ENCODE data around the gene ZFR. TPM values are rescaled to one million over a fixed set of nuclear protein-coding genes. Genes with fewer than 3 reads are reported as not detected.
"Not testable (repeated sequence)": the region's sequence is repeated elsewhere in the genome, so short reads cannot be mapped to it uniquely, and the experiment has no call there.

ZFR gene
- total RNA-seq, 2 donors from 2014 or later = 45.0 to 51.8 TPM

DNA sequence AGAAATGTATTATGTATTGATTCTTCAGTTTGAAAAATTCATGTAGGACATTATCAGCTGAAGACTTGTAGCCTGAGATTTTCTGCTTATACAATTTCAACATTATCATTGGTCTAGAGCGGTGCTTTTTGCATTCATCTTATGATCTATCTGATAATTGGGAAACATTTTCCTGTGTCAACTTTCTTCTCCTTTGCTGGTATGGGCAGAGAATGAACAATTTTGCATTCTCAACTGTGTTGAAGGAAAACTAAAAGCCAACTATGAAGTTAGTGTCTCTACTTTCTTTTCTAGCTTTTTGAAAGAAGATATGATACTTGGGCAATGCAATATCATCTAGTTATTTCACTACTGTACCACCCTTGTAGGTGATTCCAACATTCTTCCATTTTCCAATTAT lies 10.3 kb downstream of the ZFR start:
- no peaks in the 10 kb centered on the region for H3K4me1 ChIP-seq
- no peak overlapping the region for H3K27ac ChIP-seq
- TF ChIP-seq, protein P1, sequence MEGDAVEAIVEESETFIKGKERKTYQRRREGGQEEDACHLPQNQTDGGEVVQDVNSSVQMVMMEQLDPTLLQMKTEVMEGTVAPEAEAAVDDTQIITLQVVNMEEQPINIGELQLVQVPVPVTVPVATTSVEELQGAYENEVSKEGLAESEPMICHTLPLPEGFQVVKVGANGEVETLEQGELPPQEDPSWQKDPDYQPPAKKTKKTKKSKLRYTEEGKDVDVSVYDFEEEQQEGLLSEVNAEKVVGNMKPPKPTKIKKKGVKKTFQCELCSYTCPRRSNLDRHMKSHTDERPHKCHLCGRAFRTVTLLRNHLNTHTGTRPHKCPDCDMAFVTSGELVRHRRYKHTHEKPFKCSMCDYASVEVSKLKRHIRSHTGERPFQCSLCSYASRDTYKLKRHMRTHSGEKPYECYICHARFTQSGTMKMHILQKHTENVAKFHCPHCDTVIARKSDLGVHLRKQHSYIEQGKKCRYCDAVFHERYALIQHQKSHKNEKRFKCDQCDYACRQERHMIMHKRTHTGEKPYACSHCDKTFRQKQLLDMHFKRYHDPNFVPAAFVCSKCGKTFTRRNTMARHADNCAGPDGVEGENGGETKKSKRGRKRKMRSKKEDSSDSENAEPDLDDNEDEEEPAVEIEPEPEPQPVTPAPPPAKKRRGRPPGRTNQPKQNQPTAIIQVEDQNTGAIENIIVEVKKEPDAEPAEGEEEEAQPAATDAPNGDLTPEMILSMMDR (IDR thresholded peaks at IDR 0.05) = no peak
- H3K4me3 ChIP-seq = no peak overlapping the region
- no peaks in the 10 kb centered on the region for H3K27me3 ChIP-seq
- H3K9me3 ChIP-seq = no peaks in the 10 kb centered on the region
- DNase-seq = no peak
- no peak overlapping the region for H3K9ac ChIP-seq (ENCODE audit: low read depth in 2 of 2, low read length in 2 of 2)
- intact Hi-C loops (cut with DNase I) = no loop called here
- H3K36me3 ChIP-seq = no peaks in the 10 kb centered on the region

DNA sequence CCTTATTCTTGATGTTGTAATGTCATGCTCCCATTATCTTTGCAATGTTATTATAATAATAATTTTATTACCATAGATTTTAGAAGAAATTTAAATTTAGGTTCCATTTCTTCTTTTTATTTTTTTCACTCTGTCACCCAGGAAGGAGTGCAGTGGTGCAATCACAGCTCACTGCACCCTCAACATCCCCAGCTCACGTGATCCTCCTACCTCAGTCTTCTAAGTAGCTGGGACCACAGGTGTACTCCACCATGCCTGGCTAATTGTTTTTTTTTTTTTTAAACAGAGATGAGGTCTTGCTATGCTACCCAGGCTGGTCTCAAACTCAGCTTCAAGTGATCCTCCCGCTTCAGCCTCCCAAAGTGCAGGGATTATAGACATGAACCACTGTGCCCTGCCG lies 11.9 kb downstream of the ZFR start:
- Histone ChIP-seq H3K4me1 (no peaks in the 10 kb centered on the region), H3K36me3 (no peaks in the 10 kb centered on the region), H3K27ac (no peak overlapping the region), H3K27me3 (no peaks in the 10 kb centered on the region), H3K9ac (ENCODE audit: low read depth in 2 of 2, low read length in 2 of 2) (no peak overlapping the region), H3K9me3 (no peaks in the 10 kb centered on the region), H3K4me3 (no peak overlapping the region)
- DNase-seq = no peak
- intact Hi-C loops (cut with DNase I) = no loop called here
- TF ChIP-seq, protein P1 (IDR thresholded peaks at IDR 0.05) = no peak

DNA sequence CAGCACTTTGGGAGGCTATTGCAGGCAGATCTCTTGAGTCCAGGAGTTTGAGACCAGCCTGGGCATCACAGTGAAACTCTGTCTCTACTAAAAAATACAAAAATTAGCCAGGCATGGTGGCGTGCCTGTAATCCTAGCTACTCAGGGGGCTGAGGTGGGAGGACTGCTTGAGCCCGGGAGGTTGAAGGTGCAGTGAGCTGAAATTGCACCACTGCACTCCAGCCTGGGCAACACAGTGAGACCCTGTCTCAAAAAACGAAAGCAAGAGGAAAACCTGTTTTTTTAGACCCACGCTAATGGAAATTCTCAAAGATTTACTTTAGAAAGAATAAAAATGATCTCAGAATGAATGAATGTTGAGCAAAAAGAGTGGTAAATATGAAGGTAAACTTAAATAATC lies 13.7 kb downstream of the ZFR start:
- DNase-seq; intact Hi-C loops (cut with DNase I); H3K27me3 ChIP-seq; H3K9ac ChIP-seq (ENCODE audit: low read depth in 2 of 2, low read length in 2 of 2); H3K4me1 ChIP-seq; H3K4me3 ChIP-seq; H3K36me3 ChIP-seq; H3K9me3 ChIP-seq; H3K27ac ChIP-seq: not testable (repeated sequence)

DNA sequence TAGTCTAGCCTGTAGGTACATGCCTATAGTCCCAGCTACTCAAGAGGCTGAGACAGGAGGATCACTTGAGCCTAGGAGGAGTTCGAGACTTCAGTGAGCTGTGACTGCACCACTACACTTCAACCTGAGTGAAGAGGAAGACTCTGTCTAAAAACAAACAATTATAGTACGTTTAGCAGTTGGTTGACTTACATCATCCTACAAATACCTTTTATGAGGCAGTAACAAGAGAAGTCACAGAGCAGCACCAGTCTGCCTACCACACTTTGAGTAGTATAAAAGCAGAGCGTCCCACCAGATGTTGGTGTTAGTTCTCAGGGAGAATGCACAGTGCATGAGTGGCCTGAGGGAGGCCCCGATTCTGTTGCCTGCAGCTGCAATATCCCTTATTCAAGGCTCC lies 16.1 kb downstream of the ZFR start:
- Histone ChIP-seq H3K27me3 (no peaks in the 10 kb centered on the region), H3K4me3 (no peak overlapping the region), H3K9me3 (no peaks in the 10 kb centered on the region), H3K9ac (ENCODE audit: low read depth in 2 of 2, low read length in 2 of 2) (no peak overlapping the region), H3K27ac (no peak overlapping the region), H3K36me3 (no peaks in the 10 kb centered on the region), H3K4me1 (no peaks in the 10 kb centered on the region)
- TF ChIP-seq, protein P1 (IDR thresholded peaks at IDR 0.05) = no peak
- DNase-seq = no peak
- intact Hi-C loops (cut with DNase I) = no loop called here

DNA sequence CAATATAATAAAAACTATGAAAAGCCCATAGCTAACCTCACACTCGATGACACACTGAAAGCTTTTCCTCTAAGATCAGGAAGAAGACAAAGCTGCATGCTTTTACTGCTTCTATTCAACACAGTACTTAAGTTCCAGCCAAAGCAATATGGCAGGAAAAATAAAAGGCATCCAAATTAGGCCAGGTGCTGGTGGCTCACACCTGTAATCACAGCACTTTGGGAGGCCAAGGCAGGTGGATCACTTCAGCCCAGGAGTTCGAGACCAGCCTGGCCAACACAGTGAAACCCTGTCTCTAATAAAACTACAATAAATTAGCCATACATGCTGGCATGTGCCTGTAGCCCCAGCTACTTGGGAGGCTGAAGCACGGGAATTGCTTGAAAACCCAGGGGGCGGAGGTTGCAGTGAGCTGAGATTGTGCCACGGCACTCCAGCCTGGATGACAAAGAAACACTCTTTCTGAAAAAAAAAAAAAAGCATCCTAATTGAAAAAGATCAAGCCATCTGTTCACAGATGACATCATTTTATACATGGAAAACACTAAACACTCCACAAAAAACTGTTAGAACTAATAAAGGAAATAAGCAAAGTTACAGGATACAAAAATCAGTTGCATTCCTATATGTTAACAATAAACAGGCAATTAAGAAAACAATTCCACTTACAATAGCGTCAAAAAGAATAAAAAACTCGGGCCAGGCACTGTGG lies 17.9 kb downstream of the ZFR start:
- TF ChIP-seq, protein P1 (IDR thresholded peaks at IDR 0.05) = no peak
- H3K4me3 ChIP-seq = no peak overlapping the region
- H3K27ac ChIP-seq = no peak overlapping the region
- H3K36me3 ChIP-seq = no peaks in the 10 kb centered on the region
- H3K9me3 ChIP-seq = no peaks in the 10 kb centered on the region
- no peak overlapping the region for H3K9ac ChIP-seq (ENCODE audit: low read depth in 2 of 2, low read length in 2 of 2)
- intact Hi-C loops (cut with DNase I) = no loop called here
- no peaks in the 10 kb centered on the region for H3K27me3 ChIP-seq
- DNase-seq = no peak
- H3K4me1 ChIP-seq = no peaks in the 10 kb centered on the region

DNA sequence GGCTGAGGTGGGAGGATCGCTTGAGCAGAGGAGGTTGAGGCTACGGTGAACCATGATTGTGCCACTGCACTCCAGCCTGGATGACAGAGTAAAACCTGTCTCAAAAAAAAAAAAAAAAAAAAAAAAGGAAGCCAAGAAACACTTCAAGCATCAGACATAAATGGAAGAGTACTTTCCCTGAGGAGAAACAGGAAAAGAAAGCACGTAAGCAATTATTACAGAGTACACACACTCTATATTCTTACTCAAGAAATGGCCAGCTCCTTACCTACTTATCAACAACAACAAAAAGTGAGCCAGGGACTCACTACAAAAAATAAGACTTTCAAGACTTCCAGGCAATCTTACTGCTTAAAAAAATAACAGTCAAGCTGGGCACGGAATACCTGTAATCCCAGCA lies 21.8 kb downstream of the ZFR start:
- TF ChIP-seq, protein P1 (IDR thresholded peaks at IDR 0.05) = no peak
- intact Hi-C loops (cut with DNase I) = no loop called here
- Histone ChIP-seq H3K9ac (ENCODE audit: low read depth in 2 of 2, low read length in 2 of 2) (no peak overlapping the region), H3K9me3 (no peaks in the 10 kb centered on the region), H3K27me3 (no peaks in the 10 kb centered on the region), H3K36me3 (no peaks in the 10 kb centered on the region), H3K4me3 (no peak overlapping the region), H3K27ac (no peak overlapping the region), H3K4me1 (no peaks in the 10 kb centered on the region)
- DNase-seq = no peak

Data from colonic mucosa (tissue), 4 donors.